ENCODE results near the gene ARHGAP27. TPM values are rescaled to one million over a fixed set of nuclear protein-coding genes. Genes with fewer than 3 reads are reported as not detected.
"Not testable (repeated sequence)": the region's sequence is repeated elsewhere in the genome, so short reads cannot be mapped to it uniquely, and the experiment has no call there.

ARHGAP27 gene
- total and polyA plus RNA-seq, 2 of the 13 experiments (the other 11 are each of a cell fraction or from before 2014, with no cell fraction given) = 15.5 to 18.9 TPM

DNA sequence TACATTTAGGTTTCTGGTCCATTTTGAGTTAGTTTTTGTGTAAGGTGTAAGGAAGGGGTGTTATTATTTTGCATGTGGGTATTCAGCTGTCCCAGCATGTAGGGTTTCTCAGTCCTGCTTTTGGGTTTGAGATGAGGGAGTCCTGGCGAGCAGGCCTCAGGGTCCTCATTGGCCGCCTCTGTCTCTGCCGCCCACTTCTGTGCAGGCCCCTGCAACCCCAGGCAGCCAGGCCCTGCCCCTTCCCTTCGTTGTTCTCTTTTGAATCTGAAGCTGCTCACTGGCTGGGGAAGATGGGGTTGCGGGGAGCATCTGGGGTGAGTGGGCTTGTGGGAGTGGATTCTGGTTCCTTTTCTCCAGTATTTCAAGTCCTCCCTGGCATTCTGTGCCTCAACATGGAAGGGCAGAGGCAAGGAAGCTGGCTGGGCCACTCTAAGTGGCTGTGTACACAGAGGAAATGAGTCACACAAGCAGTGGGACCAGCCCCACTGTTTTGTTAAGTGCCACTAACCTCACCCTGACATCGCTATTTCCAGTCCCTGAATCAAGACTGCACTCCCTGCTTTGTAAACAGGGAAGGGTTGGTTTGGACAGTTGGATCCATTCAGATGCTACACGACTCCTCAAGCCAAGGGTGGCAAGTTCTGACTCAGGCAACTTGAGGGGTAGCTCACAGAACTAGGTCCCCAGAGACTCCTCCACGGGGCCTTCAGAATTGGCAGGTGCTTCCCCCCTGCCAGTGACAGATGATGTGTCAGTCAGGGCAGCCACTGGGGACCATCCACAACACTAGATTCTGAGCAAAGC is 29.1 kb upstream of the ARHGAP27 start (continued):
- TF ChIP-seq, protein P1, sequence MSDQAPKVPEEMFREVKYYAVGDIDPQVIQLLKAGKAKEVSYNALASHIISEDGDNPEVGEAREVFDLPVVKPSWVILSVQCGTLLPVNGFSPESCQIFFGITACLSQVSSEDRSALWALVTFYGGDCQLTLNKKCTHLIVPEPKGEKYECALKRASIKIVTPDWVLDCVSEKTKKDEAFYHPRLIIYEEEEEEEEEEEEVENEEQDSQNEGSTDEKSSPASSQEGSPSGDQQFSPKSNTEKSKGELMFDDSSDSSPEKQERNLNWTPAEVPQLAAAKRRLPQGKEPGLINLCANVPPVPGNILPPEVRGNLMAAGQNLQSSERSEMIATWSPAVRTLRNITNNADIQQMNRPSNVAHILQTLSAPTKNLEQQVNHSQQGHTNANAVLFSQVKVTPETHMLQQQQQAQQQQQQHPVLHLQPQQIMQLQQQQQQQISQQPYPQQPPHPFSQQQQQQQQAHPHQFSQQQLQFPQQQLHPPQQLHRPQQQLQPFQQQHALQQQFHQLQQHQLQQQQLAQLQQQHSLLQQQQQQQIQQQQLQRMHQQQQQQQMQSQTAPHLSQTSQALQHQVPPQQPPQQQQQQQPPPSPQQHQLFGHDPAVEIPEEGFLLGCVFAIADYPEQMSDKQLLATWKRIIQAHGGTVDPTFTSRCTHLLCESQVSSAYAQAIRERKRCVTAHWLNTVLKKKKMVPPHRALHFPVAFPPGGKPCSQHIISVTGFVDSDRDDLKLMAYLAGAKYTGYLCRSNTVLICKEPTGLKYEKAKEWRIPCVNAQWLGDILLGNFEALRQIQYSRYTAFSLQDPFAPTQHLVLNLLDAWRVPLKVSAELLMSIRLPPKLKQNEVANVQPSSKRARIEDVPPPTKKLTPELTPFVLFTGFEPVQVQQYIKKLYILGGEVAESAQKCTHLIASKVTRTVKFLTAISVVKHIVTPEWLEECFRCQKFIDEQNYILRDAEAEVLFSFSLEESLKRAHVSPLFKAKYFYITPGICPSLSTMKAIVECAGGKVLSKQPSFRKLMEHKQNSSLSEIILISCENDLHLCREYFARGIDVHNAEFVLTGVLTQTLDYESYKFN (CRISPR knock-in tag; conservative IDR thresholded peaks at IDR 0.05) = peak; percentile 29; the same call in 1 of the 2 replicates
- TF ChIP-seq SAP130 (CRISPR knock-in tag; IDR thresholded peaks at IDR 0.05; ENCODE audit: low read depth) = peak; percentile 76
- TF ChIP-seq ETV5 (CRISPR knock-in tag; IDR thresholded peaks at IDR 0.05; ENCODE audit: borderline replicate concordance) = peak; percentile 82; the same call in 1 of the 2 replicates
- TF ChIP-seq, protein P2, sequence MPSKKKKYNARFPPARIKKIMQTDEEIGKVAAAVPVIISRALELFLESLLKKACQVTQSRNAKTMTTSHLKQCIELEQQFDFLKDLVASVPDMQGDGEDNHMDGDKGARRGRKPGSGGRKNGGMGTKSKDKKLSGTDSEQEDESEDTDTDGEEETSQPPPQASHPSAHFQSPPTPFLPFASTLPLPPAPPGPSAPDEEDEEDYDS (CRISPR knock-in tag; IDR thresholded peaks at IDR 0.05) = 0 out of 2 replicates have a peak, but pooled peaks have one; percentile 21
- TF ChIP-seq, protein P3, sequence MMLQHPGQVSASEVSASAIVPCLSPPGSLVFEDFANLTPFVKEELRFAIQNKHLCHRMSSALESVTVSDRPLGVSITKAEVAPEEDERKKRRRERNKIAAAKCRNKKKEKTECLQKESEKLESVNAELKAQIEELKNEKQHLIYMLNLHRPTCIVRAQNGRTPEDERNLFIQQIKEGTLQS (CRISPR knock-in tag; IDR thresholded peaks at IDR 0.05) = peak; percentile 51; the same call in 1 of the 2 replicates
- TF ChIP-seq SOX13 (IDR thresholded peaks at IDR 0.05); EP300 (CRISPR knock-in tag; IDR thresholded peaks at IDR 0.05; ENCODE audit: borderline replicate concordance): not testable (repeated sequence)
- TF ChIP-seq SOX13 (CRISPR knock-in tag; conservative IDR thresholded peaks at IDR 0.05 in 1 of 2, IDR thresholded peaks at IDR 0.05 in 1 of 2) = peak in 1 of 2 experiments; percentile 31; a peak in 1 of 4 replicates
- TF ChIP-seq, protein P4, sequence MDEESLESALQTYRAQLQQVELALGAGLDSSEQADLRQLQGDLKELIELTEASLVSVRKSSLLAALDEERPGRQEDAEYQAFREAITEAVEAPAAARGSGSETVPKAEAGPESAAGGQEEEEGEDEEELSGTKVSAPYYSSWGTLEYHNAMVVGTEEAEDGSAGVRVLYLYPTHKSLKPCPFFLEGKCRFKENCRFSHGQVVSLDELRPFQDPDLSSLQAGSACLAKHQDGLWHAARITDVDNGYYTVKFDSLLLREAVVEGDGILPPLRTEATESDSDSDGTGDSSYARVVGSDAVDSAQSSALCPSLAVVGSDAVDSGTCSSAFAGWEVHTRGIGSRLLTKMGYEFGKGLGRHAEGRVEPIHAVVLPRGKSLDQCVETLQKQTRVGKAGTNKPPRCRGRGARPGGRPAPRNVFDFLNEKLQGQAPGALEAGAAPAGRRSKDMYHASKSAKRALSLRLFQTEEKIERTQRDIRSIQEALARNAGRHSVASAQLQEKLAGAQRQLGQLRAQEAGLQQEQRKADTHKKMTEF (CRISPR knock-in tag; IDR thresholded peaks at IDR 0.05) = 0 out of 2 replicates have a peak, but pooled peaks have one; percentile 38
- TF ChIP-seq, protein P5, sequence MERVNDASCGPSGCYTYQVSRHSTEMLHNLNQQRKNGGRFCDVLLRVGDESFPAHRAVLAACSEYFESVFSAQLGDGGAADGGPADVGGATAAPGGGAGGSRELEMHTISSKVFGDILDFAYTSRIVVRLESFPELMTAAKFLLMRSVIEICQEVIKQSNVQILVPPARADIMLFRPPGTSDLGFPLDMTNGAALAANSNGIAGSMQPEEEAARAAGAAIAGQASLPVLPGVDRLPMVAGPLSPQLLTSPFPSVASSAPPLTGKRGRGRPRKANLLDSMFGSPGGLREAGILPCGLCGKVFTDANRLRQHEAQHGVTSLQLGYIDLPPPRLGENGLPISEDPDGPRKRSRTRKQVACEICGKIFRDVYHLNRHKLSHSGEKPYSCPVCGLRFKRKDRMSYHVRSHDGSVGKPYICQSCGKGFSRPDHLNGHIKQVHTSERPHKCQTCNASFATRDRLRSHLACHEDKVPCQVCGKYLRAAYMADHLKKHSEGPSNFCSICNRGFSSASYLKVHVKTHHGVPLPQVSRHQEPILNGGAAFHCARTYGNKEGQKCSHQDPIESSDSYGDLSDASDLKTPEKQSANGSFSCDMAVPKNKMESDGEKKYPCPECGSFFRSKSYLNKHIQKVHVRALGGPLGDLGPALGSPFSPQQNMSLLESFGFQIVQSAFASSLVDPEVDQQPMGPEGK (CRISPR knock-in tag; IDR thresholded peaks at IDR 0.05) = 0 out of 2 replicates have a peak, but pooled peaks have one; percentile 24
- peak; percentile 51; the same call in 1 of the 2 replicates for TF ChIP-seq HMG20A (CRISPR knock-in tag; IDR thresholded peaks at IDR 0.05; ENCODE audit: borderline replicate concordance)
- TF ChIP-seq, protein P6, sequence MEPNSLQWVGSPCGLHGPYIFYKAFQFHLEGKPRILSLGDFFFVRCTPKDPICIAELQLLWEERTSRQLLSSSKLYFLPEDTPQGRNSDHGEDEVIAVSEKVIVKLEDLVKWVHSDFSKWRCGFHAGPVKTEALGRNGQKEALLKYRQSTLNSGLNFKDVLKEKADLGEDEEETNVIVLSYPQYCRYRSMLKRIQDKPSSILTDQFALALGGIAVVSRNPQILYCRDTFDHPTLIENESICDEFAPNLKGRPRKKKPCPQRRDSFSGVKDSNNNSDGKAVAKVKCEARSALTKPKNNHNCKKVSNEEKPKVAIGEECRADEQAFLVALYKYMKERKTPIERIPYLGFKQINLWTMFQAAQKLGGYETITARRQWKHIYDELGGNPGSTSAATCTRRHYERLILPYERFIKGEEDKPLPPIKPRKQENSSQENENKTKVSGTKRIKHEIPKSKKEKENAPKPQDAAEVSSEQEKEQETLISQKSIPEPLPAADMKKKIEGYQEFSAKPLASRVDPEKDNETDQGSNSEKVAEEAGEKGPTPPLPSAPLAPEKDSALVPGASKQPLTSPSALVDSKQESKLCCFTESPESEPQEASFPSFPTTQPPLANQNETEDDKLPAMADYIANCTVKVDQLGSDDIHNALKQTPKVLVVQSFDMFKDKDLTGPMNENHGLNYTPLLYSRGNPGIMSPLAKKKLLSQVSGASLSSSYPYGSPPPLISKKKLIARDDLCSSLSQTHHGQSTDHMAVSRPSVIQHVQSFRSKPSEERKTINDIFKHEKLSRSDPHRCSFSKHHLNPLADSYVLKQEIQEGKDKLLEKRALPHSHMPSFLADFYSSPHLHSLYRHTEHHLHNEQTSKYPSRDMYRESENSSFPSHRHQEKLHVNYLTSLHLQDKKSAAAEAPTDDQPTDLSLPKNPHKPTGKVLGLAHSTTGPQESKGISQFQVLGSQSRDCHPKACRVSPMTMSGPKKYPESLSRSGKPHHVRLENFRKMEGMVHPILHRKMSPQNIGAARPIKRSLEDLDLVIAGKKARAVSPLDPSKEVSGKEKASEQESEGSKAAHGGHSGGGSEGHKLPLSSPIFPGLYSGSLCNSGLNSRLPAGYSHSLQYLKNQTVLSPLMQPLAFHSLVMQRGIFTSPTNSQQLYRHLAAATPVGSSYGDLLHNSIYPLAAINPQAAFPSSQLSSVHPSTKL (CRISPR knock-in tag; IDR thresholded peaks at IDR 0.05) = peak; percentile 74
- TF ChIP-seq JUN (CRISPR knock-in tag; IDR thresholded peaks at IDR 0.05) = 0 out of 2 replicates have a peak, but pooled peaks have one; percentile 20
- TF ChIP-seq ELF3 (CRISPR knock-in tag; IDR thresholded peaks at IDR 0.05) = peak; percentile 47; the same call in 1 of the 2 replicates
- peak in 1 of 2 experiments; percentile 16; a peak in 1 of 4 replicates for TF ChIP-seq EP300 (IDR thresholded peaks at IDR 0.05; ENCODE audit: low read depth in 2 of 2, low read length in 2 of 2)

Data from HepG2 (cell line).